B cell (primary cell): Measurements from ENCODE around the gene NUP93.

Source experiments
- CTCF ChIP-seq: fragments of 200-600 bp; IDR thresholded peaks from one replicate; pipeline ENCODE4 v1.8.0; 2022; ENCODE audit warnings: antibody characterized with exemption, mild to moderate bottlenecking
- EZH2 ChIP-seq: IDR thresholded peaks from 2 replicates; pipeline ENCODE4 v1.6.1; 2012; ENCODE audit warnings: borderline replicate concordance, low read depth, mild to moderate bottlenecking, moderate library complexity, low read length; ENCODE audit not compliant: insufficient read depth, poor library complexity, severe bottlenecking

- no peak for TF ChIP-seq EZH2
- TF ChIP-seq CTCF, result no peak
Observed at GRCh38 chr16:56726926-56727325, 3.0 kb upstream of the NUP93 start.
